ENCODE measurements around the gene SLC12A7.

GRCh38 chr5:1113332-1113690 is 1.4 kb upstream of the SLC12A7 start:
- TF ChIP-seq CTCF (IDR thresholded peaks at IDR 0.05) (no peak), POLR2AphosphoS5 (IDR thresholded peaks at IDR 0.05) (no peak), POLR2A (IDR thresholded peaks at IDR 0.05) (no peak)
